Measurements from ENCODE around the gene RIT2.

Gene RIT2

DNA sequence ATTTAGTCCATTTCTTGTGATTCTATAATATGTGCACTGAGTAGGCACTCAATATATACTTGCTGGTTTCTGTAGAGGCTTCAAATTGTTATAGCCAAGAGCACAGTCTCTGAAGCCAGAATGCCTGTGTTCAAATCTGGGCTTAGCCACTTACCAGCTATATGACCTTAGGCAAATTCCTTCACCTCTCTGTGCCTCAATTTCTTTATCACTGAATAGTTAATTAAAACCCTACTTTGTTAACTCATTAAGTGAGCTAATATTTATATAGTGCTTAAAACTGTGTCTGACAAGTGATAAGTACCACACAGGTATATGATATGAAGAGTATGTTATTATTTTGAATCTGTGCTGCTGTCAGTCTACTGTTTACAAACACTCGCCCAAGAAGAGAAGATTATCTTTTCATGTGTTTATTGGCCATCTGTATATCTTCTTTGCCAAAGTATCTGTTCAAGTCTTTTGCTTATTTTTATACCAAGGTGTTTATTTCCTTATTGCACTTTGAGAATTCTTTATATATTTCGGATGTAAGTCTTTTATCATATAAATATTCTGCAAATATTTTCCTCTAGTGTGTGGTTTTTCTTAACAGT, 1.3 kb upstream of the RIT2 start:
- no peaks in the 10 kb centered on the region for H3K9me2 ChIP-seq (replicated peaks; ENCODE audit: insufficient read depth, low read length)

DNA sequence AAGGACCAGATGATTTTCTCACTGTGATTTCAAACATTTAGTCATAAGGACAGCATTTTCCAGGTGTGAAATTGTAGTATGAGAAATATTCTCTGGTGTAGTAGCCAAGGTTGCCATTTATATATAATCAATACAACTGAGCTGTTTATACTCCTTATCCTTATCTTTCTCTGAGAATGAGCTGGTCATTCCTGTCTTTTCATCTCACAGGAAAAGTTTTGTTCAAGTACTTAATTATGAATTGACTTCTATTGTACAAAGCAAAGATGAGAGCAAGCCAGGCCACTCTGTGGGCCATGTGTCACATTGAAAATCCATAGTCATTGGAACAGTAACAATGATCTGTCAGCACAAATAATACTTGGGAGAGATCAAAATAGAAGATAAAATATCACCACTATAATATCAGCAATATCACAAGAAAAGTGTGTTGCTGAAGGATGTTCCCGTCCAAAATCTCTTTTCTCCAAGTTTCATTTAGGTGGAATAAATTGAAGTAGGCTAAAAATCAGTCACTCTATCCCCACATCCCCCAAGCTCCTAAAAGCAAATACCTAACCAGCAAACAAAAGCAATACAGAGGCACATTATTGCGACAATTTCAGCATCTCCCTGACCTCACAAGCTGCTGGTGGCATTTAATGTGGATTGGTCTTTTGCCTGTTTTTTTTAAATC, 2.1 kb downstream of the RIT2 start:
- Histone ChIP-seq H3K9me2 (replicated peaks; ENCODE audit: insufficient read depth, low read length) (no peaks in the 10 kb centered on the region; the same call in 1 of the 2 replicates), H3K4me3 (ENCODE audit: insufficient read depth, low read length, poor library complexity, severe bottlenecking) (no peak overlapping the region), H3K9me3 (ENCODE audit: insufficient read depth, low read length) (no peaks in the 10 kb centered on the region), H2AFZ (ENCODE audit: low read depth, low read length, severe bottlenecking) (no peak overlapping the region), H3F3A (ENCODE audit: insufficient read depth) (no peaks in the 10 kb centered on the region), H3K27me3 (ENCODE audit: low read length) (no peaks in the 10 kb centered on the region), H3K9ac (ENCODE audit: low read length) (no peak overlapping the region), H4K20me1 (ENCODE audit: low read depth, low read length) (no peaks in the 10 kb centered on the region), H3K4me2 (ENCODE audit: low read depth, low read length, poor library complexity, severe bottlenecking) (no peak overlapping the region), H3K27ac (ENCODE audit: low read depth, low read length) (no peak overlapping the region), H3K36me3 (ENCODE audit: low read length) (no peaks in the 10 kb centered on the region), H3K79me2 (ENCODE audit: insufficient read depth, low read length) (no peaks in the 10 kb centered on the region)
- TF ChIP-seq, protein P1, sequence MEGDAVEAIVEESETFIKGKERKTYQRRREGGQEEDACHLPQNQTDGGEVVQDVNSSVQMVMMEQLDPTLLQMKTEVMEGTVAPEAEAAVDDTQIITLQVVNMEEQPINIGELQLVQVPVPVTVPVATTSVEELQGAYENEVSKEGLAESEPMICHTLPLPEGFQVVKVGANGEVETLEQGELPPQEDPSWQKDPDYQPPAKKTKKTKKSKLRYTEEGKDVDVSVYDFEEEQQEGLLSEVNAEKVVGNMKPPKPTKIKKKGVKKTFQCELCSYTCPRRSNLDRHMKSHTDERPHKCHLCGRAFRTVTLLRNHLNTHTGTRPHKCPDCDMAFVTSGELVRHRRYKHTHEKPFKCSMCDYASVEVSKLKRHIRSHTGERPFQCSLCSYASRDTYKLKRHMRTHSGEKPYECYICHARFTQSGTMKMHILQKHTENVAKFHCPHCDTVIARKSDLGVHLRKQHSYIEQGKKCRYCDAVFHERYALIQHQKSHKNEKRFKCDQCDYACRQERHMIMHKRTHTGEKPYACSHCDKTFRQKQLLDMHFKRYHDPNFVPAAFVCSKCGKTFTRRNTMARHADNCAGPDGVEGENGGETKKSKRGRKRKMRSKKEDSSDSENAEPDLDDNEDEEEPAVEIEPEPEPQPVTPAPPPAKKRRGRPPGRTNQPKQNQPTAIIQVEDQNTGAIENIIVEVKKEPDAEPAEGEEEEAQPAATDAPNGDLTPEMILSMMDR (IDR thresholded peaks at IDR 0.05; ENCODE audit: insufficient read depth, low read length, poor library complexity, severe bottlenecking) = no peak
- TF ChIP-seq EZH2phosphoT487 (conservative IDR thresholded peaks at IDR 0.05; ENCODE audit: low read length) = no peak

More for the DNA sequence above, 1.3 kb upstream of the RIT2 start:
- Histone ChIP-seq H3K36me3 (ENCODE audit: low read length) (no peaks in the 10 kb centered on the region), H2AFZ (ENCODE audit: low read depth, low read length, severe bottlenecking) (no peak overlapping the region), H3K4me2 (ENCODE audit: low read depth, low read length, poor library complexity, severe bottlenecking) (no peak overlapping the region), H3K9ac (ENCODE audit: low read length) (no peak overlapping the region), H3K4me3 (ENCODE audit: insufficient read depth, low read length, poor library complexity, severe bottlenecking) (no peak overlapping the region), H3K27ac (ENCODE audit: low read depth, low read length) (no peak overlapping the region), H3K27me3 (ENCODE audit: low read length) (no peaks in the 10 kb centered on the region), H3K9me3 (ENCODE audit: insufficient read depth, low read length) (no peaks in the 10 kb centered on the region), H3F3A (ENCODE audit: insufficient read depth) (no peaks in the 10 kb centered on the region), H3K79me2 (ENCODE audit: insufficient read depth, low read length) (no peaks in the 10 kb centered on the region), H4K20me1 (ENCODE audit: low read depth, low read length) (no peaks in the 10 kb centered on the region)
- TF ChIP-seq, protein P1 (IDR thresholded peaks at IDR 0.05; ENCODE audit: insufficient read depth, low read length, poor library complexity, severe bottlenecking) = no peak
- TF ChIP-seq EZH2phosphoT487 (conservative IDR thresholded peaks at IDR 0.05; ENCODE audit: low read length) = no peak

DNA sequence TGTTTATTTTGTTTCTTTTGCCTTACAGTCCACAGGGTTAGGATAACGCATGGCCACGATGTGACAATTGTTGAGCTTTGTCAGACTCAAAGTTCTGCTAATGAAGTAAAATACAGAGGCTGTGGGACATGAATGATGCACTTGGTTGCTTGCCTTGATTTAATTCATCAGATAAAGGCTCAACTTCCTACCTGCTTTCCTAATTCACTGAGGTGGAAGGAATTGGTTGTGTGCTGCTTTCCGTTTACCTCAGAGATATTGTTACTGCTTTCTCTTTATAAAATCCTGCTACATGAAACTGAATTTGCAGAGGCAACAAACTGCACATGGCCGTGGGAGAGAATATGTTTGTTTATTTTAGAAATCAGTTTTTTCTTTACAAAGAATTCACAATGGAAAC, 6.6 kb downstream of the RIT2 start:
- Histone ChIP-seq H3K36me3 (ENCODE audit: low read length) (no peaks in the 10 kb centered on the region), H3F3A (ENCODE audit: insufficient read depth) (no peaks in the 10 kb centered on the region), H3K4me3 (ENCODE audit: insufficient read depth, low read length, poor library complexity, severe bottlenecking) (no peak overlapping the region), H3K4me2 (ENCODE audit: low read depth, low read length, poor library complexity, severe bottlenecking) (no peak overlapping the region), H3K27ac (ENCODE audit: low read depth, low read length) (no peak overlapping the region), H3K9ac (ENCODE audit: low read length) (no peak overlapping the region), H3K27me3 (ENCODE audit: low read length) (no peaks in the 10 kb centered on the region), H3K79me2 (ENCODE audit: insufficient read depth, low read length) (no peaks in the 10 kb centered on the region), H3K9me2 (replicated peaks; ENCODE audit: insufficient read depth, low read length) (no peaks in the 10 kb centered on the region; the same call in 1 of the 2 replicates), H3K9me3 (ENCODE audit: insufficient read depth, low read length) (no peaks in the 10 kb centered on the region), H4K20me1 (ENCODE audit: low read depth, low read length) (no peaks in the 10 kb centered on the region), H2AFZ (ENCODE audit: low read depth, low read length, severe bottlenecking) (no peak overlapping the region)
- TF ChIP-seq EZH2phosphoT487 (conservative IDR thresholded peaks at IDR 0.05; ENCODE audit: low read length) = no peak
- TF ChIP-seq, protein P1 (IDR thresholded peaks at IDR 0.05; ENCODE audit: insufficient read depth, low read length, poor library complexity, severe bottlenecking) = no peak
